ENCODE data around the gene DCANP1.

DCANP1 gene

DNA sequence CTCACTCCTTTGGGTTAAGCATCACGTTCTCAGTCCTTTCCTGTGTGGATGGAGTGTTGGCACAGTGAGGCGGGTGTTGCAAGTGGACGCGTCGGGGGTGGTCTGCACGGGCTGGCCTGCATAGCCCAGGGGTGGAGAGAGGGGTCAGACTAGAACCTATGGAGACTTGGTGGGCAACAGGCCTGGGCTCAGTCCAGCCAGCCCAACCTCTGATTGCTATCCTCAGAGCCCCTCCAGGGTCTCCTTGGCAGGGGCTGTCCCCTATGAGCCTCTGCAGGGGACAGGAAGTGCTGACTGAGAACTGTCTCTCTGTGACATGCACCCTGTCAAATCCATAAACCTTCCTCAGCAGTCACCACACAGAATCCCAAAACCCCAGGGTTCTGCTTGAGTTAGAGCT, 2.3 kb downstream of the DCANP1 start:
- no peaks in the 10 kb centered on the region for H3K9me3 Mint-ChIP-seq
- DNase-seq: no peak
- peaks cover 9 to 21% of the 10 kb centered on the region in 2 donors for H3K27me3 Mint-ChIP-seq
- no peak overlapping the region for H3K4me3 Mint-ChIP-seq
- peak in 1 of 2 donors; percentile 31 for ATAC-seq (replicated peaks)
- H3K27ac Mint-ChIP-seq: no peak overlapping the region
- H3K4me1 Mint-ChIP-seq: peaks cover 27 to 60% of the 10 kb centered on the region in 2 donors
- H3K36me3 Mint-ChIP-seq: no peaks in the 10 kb centered on the region

DNA sequence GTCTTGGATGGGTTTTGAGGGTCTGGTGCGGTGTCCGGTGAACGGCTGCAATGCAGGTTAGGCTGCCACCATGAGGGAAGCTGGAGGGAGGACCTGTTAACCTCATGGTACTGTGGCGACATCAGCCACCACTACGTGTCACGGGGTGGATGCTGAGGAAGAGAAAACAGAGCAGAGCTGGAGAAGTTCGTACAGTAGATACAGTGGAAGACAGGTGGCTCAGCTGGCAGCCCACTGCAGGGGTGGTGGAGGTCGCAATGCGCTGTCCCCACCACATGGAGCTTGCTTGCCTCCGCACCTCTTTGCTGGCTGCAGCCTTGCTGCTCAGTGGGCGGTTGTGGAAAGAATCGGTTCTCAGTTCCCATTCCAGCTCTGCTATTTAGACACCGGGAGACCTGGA, 2.8 kb downstream of the DCANP1 start:
- Mint-ChIP-seq H3K27me3 (peaks cover 9 to 17% of the 10 kb centered on the region in 2 donors), H3K36me3 (no peaks in the 10 kb centered on the region), H3K4me1 (peaks cover 26 to 66% of the 10 kb centered on the region in 2 donors), H3K4me3 (no peak overlapping the region), H3K27ac (peak overlapping the region; percentile 10), H3K9me3 (no peaks in the 10 kb centered on the region)
- no peak for DNase-seq
- ATAC-seq (replicated peaks): peak; percentile 55 to 66

DNA sequence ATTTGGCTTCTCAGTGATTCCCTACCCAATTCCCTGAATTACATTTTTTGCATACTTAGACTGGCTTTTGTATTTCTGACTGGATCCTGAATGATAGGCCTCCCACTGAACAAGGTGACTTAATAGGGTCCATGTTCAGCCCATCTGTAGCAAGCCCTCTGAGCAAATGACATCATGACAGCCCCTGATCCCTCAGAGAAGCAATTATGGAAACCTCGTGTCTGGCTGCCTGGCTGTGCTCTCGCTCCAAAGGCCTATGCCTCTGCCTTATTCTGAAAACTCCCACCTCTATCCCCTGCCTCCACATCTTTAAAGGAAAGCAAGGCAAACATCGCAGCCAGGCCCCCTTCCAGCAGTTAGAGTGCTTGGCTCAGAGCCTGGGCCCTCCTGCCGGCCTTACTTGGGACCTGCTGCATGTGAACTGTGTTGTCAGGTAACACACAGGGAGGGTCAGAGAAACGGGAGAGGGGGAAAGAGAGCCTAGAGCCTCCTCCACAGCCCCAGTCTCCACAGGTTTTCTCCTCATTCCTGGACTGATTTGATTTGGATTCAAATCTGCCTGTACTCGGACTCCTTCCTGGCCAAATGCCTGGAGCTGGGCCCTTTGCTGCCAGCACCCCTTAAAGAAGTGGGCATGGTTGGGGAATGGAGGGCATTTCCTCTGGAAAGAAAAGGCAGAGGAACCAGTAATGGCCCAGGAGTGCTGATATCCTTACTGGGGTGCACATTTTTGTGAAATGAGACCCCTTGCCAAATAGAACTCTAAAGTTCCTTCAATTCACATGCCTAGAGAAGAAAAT, 3.8 kb downstream of the DCANP1 start:
- DNase-seq (no peak), ATAC-seq (replicated peaks) (no peak)
- Mint-ChIP-seq H3K27ac (no peak overlapping the region), H3K27me3 (peaks cover 9 to 16% of the 10 kb centered on the region in 2 donors), H3K4me3 (no peak overlapping the region), H3K4me1 (peaks cover 32 to 70% of the 10 kb centered on the region in 2 donors), H3K36me3 (no peaks in the 10 kb centered on the region), H3K9me3 (no peaks in the 10 kb centered on the region)

DNA sequence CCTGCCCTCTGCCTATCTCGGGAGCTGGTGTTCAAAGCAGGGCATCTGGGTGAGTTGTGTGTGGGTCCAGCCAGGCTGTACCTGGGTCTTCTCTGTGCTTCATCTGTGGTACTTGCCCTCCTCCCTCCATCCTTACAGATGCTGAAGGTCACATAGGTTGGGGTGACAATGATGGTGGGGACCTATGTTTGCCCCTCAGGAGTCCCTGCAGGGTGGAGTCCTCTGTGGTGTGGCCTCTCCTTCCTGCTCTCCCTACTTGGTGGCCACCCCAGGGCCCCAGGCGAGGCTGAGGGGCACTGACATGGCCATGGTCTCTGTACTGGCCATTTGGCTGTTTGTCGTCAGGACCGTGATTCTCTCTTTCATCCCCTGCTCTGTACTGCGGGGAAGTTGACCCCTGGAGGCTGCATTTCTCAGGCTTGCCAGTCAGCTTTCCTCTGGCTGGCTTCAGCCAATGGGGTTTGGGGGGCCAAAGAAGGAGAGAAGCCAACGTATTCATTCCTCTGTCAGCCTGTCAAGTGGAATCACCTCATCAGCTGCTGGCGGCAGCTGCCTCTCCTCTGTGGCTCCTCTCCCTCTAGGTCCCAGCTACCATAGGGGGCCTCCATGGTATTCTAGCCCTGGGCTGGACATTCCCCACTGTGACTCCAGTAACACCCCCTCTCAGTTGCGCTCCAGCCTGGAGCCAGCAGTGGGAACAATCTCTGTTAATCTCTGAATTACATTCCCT, 4.6 kb downstream of the DCANP1 start:
- H3K27ac Mint-ChIP-seq: no peak overlapping the region
- H3K27me3 Mint-ChIP-seq: peaks cover 9 to 16% of the 10 kb centered on the region in 2 donors
- H3K9me3 Mint-ChIP-seq: no peaks in the 10 kb centered on the region
- DNase-seq (no peak), ATAC-seq (replicated peaks) (no peak)
- peaks cover 37 to 72% of the 10 kb centered on the region in 2 donors for H3K4me1 Mint-ChIP-seq
- H3K36me3 Mint-ChIP-seq: no peaks in the 10 kb centered on the region
- no peak overlapping the region for H3K4me3 Mint-ChIP-seq

DNA sequence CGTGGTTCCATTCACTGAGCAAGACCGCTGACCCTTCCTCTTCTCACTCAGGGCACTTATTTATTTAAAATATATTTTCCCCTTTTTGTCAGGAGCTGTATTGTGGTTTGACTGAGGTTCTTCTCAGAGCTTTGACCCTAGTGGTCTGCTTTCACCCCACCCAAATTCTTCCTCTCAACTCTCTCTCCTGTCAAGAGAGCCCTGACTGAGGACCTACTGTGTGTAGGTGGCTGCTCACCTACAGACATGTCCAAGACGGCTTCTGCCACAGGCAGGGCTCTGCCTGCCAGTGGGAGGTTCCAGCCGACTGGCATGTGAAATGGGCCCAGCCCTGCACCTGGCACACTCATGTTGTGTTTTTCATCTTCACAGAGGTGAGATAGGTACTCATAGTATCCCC, 5.2 kb downstream of the DCANP1 start:
- no peak overlapping the region for H3K27ac Mint-ChIP-seq
- no peak for DNase-seq
- ATAC-seq (replicated peaks): no peak
- H3K36me3 Mint-ChIP-seq: no peaks in the 10 kb centered on the region
- peaks cover 9 to 16% of the 10 kb centered on the region in 2 donors for H3K27me3 Mint-ChIP-seq
- no peaks in the 10 kb centered on the region for H3K9me3 Mint-ChIP-seq
- H3K4me1 Mint-ChIP-seq: peaks cover 42 to 74% of the 10 kb centered on the region in 2 donors
- no peak overlapping the region for H3K4me3 Mint-ChIP-seq

DNA sequence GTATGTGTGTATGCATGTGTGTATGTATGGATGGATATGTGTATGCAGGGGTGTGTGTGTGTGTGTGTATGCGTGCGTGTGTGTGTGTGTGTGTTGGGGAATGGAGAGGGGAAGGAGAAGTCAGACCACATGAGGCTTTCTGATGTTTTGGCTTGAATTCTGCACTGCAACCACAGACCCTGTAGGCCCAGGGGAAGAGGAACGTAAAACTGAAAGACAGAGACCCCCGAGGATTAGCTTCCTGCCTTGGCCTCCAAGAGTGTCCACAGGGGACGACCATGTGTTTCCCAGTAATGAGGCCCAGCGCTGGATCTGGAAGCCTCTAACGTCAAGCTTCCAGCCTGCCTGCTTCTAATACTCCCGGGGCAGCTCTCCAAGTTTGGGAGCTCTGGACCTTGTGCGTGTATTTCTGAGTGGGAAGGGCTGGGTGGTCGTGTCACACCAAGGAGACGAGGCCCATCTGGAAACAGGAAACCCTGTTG, 5.8 kb downstream of the DCANP1 start:
- no peak overlapping the region for H3K4me3 Mint-ChIP-seq
- no peaks in the 10 kb centered on the region for H3K9me3 Mint-ChIP-seq
- no peak overlapping the region for H3K27ac Mint-ChIP-seq
- DNase-seq (no peak), ATAC-seq (replicated peaks) (no peak)
- H3K4me1 Mint-ChIP-seq: peaks cover 43 to 74% of the 10 kb centered on the region in 2 donors
- H3K36me3 Mint-ChIP-seq: no peaks in the 10 kb centered on the region
- H3K27me3 Mint-ChIP-seq: peaks cover 9 to 13% of the 10 kb centered on the region in 2 donors

DNA sequence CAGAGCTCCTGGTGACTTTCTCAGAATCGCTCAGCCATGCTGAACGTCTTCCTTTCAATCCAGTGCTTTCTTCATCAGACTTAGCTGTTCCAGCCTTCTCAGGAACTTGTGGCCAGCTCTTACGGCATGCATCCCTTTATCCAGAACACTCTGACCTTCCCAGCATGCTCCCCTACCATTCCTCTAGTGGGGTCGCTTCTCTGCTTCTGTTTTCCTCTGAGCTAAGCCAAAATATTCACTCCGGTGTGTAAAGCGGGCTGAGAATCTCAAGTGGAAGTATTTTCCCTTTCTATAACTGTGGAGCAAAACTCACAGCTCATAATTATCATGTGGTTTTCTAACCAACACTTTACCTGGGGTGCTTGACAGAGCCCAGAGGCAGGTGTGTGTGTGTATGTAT, 6.2 kb downstream of the DCANP1 start:
- peaks cover 43 to 69% of the 10 kb centered on the region in 2 donors for H3K4me1 Mint-ChIP-seq
- H3K27me3 Mint-ChIP-seq: peaks cover 9% of the 10 kb centered on the region in 2 donors
- no peak for DNase-seq
- H3K9me3 Mint-ChIP-seq: no peaks in the 10 kb centered on the region
- ATAC-seq (replicated peaks): no peak
- no peak overlapping the region for H3K4me3 Mint-ChIP-seq
- H3K27ac Mint-ChIP-seq: no peak overlapping the region
- no peaks in the 10 kb centered on the region for H3K36me3 Mint-ChIP-seq

DNA sequence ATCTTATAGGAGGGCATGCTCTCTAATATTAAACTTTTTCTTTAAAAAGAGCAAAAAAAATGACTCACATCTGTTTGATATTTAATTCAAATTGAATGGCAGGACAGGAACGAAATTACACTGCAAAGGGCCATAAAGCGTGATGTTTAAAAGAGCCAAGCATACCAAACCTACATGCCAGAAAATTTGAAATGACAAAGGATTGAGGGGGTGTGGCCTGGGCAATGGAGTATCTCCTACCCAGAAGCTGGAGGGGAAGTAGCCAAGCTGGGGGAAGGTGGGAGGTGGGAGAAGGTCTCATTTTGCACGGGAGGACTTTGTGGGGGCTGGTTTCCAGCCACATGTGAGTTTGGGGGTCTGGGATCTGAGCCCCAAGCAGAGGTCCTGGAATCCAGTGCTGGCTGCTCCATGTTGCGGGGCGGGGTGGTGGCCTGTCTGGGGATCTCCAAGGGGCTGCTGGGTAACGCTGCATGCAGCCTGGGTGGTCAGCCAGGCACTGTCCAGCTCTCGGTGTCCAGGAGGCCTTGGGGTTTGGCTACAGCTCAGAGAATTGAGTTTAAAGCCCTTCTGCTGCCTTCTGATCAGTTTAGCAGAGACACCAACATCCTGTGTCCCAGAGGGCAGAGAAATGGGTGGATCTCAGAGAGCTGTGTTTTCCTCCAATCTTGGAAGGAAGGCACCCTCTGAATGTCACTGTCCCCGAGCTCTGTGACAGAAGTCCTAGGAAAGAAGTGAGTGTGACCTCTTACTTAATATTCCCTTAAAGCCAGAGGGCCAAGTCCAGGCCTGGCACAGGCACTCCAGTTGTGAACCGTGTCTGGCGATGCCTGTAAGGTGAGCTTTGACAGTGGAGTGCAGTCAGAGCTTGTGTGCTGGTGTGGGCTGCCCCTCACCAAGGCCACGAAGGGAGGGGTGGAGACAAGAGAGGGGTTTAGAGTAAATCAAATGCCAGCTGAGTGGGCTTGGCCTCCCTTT, 7.6 kb downstream of the DCANP1 start:
- H3K36me3 Mint-ChIP-seq: no peaks in the 10 kb centered on the region
- H3K4me1 Mint-ChIP-seq: peaks cover 41 to 63% of the 10 kb centered on the region in 2 donors
- H3K4me3 Mint-ChIP-seq: no peak overlapping the region
- H3K9me3 Mint-ChIP-seq: no peaks in the 10 kb centered on the region
- ATAC-seq (replicated peaks) (no peak), DNase-seq (no peak)
- peaks cover 9% of the 10 kb centered on the region in 2 donors for H3K27me3 Mint-ChIP-seq
- peak overlapping the region; percentile 73 for H3K27ac Mint-ChIP-seq

DNA sequence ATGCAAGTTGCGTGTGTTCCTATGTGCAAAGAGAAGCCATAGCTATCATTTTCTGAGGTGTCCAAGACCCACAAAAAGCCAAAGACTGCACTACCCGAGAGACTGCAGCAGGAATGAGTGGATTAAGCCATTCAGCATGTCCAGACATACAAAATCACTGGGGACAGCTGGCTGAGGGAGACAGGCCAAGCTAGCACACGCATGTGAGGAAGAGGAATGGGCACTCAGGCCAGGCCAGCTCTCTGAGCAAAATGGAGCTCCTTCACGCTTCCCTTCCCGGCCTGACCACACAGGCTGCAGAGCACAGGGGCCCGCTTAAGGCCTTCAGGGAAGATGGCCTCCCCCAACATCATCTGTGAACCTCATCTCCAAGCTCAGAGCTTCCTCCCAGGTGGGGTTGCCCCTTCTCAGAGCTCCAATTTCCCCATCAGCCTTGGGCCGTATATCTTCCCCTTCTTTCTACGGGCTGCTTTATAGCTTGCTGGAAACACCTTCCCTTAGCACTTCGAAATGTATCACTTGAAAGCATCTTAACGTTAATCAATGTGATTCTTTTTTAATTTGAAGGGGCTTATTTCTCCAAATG, 8.4 kb downstream of the DCANP1 start:
- no peaks in the 10 kb centered on the region for H3K9me3 Mint-ChIP-seq
- H3K4me1 Mint-ChIP-seq: peaks cover 38 to 57% of the 10 kb centered on the region in 2 donors
- H3K36me3 Mint-ChIP-seq: no peaks in the 10 kb centered on the region
- H3K4me3 Mint-ChIP-seq: no peak overlapping the region
- DNase-seq (no peak), ATAC-seq (replicated peaks) (peak; percentile 55 to 71)
- H3K27ac Mint-ChIP-seq: no peak overlapping the region
- peaks cover 4 to 6% of the 10 kb centered on the region in 2 donors for H3K27me3 Mint-ChIP-seq

DNA sequence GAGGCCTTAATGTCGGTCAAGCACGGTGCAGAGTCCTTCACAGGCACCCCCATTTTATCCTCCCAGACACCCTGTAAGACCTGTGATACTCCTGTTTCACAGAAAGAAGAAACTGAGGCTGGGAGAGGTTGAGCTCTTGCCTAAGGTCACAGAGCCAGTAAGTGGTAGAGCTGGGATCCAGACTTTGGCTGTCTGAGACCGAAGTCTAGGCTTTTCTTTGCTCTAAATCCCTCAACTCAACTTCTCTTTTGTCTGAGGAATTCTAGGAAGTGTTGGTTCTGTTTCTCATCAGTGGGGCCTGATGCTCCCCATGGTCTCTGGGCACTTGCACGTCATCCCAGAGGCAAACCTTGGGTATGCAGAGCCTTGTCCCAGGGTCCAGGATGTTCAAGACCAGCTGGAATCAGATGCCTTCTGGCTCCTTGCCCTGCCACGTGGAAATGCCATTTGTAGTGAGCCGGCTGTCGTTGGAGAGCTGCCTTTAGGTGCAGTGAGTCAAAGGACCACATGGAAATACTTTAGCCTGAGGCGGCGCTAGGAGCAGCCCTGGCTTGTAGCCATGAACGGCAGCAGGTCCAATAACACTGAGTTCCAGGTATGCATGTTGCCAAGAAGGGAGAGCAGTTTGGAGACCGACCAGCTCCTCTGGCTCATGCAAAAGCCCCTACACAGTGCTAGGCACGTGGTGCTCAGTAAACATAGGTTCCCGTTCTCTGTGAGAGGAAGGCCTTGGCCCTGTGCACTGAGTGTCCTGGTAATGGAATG, 9.2 kb downstream of the DCANP1 start:
- Mint-ChIP-seq H3K36me3 (no peaks in the 10 kb centered on the region), H3K4me3 (peak overlapping the region in 1 of 2 donors; percentile 58), H3K27me3 (peaks cover 4 to 6% of the 10 kb centered on the region in 2 donors), H3K9me3 (no peaks in the 10 kb centered on the region), H3K4me1 (peaks cover 38 to 57% of the 10 kb centered on the region in 2 donors), H3K27ac (no peak overlapping the region)
- DNase-seq (no peak), ATAC-seq (replicated peaks) (no peak)

DNA sequence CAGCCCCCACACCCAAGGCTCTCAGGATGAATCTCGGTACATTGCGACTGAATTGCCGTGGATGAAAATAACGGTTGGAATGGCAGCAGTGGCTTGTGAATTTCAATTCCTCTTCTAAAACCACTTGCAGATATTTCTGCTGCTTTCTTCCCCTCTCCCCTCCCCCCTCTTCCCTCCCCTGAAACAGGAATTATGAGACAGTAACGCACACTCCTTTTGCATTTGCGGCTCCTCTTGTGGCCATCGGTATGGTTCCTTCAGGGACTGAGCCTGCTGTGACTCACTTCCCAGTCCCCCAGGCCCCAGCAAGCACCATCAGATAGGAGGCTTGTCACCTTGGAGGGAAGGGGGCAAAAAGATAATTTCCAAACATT, 9.7 kb downstream of the DCANP1 start:
- Mint-ChIP-seq H3K27ac (no peak overlapping the region), H3K4me1 (peaks cover 37 to 55% of the 10 kb centered on the region in 2 donors), H3K4me3 (peak overlapping the region; percentile 56 to 58)

DNA sequence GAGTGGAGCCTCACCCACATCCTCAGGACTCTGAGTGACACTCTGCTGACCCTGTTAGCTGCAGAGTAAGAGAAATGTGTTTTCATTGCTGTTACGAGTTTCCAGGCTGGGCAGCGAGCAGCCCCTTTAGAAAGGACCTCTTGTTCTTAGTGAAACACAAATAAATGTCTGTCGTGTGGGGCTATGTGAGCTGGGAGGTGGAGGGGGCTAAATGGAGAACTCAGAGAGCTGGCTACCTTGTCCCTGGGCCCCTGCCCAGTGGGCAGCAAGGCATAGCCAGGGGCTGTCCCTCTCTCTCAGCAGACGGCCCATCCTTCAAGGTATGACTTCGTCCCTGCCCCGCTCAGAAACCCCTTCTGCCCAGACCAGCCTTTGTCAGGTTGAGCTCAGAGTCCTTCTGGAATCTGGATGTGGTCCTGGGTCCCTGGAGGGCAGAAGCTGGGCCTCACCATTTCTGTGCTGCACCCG, 10.2 kb downstream of the DCANP1 start:
- Mint-ChIP-seq H3K9me3 (no peaks in the 10 kb centered on the region), H3K4me1 (peaks cover 34 to 51% of the 10 kb centered on the region in 2 donors), H3K27ac (no peak overlapping the region), H3K4me3 (peak overlapping the region; percentile 56 to 58), H3K36me3 (no peaks in the 10 kb centered on the region), H3K27me3 (peaks cover 4 to 6% of the 10 kb centered on the region in 2 donors)
- DNase-seq (no peak), ATAC-seq (replicated peaks) (peak; percentile 74 to 75)

More for the DNA sequence above, 9.7 kb downstream of the DCANP1 start:
- DNase-seq (no peak), ATAC-seq (replicated peaks) (peak; percentile 40 to 52)
- Mint-ChIP-seq H3K9me3 (no peaks in the 10 kb centered on the region), H3K27me3 (peaks cover 4 to 6% of the 10 kb centered on the region in 2 donors), H3K36me3 (no peaks in the 10 kb centered on the region)
